RKO (cell line): ENCODE data around the gene ABHD18.
"Not testable (repeated sequence)": the region's sequence is repeated elsewhere in the genome, so short reads cannot be mapped to it uniquely, and the experiment has no call there.

Source experiments
- DNase-seq: peaks from one replicate; pipeline ENCODE4 v3.0.0-alpha.2; 2016; ENCODE audit warnings: low spot score

Gene ABHD18

DNA sequence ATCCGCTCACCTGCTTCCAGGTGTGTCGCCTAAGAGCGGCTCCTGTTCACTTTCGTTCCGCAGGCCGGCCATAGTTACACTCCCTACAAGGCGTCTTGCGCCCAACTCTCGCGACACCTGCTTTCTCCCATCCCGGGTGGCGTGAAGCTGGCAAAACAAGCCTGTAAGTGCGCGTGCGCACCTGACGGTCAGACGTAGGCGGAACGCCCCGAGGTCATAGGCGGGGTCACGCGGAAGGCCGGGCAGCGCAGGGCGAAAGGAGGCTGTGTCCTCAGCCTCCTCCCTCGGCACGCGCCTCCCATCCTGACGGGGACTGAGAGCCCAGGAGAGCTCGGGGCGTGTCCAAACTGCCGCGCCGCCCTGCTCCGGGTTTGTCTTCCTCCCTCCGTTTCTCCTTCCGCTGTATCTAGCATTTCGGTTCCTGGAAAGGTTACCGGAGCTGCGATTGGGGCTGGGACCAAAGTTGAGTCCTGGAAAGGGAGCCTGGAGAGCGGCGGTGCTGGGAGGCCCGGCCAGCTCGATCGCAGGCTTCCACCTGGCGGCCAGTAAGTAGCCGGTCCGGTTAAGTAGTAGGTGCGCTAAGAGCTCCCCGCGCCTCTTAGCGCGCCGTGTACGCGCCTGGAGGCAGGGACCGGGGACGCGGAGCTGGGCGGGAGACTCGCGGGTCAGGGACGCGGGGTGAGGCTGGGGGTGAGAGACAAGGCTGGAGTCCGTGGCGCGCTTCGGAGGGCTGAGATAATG, at the start of gene ABHD18, which contains the start of gene MFSD8:
ABHD18 (plus strand) TSS at position 345 of the 741 bp plus-strand sequence. CDS start 17,550 bp downstream, outside the sequence.
MFSD8 (minus strand) TSS at position 112 of the 741 bp plus-strand sequence; CDS start at position 72, 40 bp downstream.
- DNase-seq, result peak; percentile 99

DNA sequence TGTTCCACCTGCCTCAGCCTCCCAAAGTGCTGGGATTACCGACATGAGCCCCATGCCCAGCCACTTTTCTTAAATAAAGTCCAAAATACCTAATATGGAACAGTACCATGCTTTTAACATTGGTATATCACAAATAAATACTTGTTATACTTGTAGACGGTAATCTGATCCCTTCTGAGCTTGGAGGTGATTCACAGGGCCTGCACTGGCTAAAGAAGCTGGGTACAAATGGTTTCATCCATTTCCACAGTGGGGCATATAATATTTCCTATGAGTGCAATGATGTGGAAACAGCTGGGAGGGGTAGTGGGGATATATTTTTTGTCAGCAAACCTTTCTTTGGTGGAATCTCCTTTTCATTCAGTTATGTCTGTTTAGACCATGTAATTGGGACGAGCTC, 48.7 kb upstream of the ABHD18 start:
- DNase-seq, result no peak

DNA sequence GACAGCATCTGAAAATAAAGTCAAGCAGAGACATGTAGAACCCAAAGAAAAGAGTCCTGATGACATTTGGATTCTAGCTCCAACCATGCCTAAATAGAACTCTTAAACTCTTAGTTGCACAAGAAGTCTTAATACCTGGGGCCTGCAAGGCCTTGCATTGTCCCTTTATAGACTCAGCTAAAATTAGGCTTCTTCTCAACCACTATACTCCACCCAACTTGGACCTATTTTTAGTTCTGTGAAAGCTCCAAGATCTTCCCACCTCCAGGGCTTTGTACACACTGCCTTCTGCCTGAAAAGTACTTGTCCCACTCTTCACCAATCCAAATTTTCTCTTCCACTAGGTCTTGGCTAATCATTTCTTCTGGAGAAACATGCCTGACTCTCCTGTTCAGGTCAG, 48.1 kb upstream of the ABHD18 start:
- DNase-seq, result no peak

DNA sequence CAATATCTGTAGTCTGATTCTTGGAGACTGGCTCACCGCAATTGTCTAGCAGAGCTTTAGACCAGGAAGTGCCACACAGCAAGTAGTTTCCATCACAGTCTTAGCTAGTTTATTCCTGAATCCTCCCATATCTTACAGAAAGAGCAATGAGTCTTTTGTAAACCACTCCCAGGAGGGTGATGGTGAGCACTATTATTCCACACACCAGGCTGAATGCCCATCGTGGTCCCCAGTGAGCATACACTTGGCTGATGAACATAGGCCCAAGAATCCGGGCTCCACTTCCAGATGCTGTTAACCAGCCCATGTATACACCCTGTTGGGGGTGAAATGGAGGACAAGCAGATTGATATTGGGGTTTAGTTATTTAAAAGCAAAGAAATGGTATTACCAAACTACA, 44.7 kb upstream of the ABHD18 start:
- no peak for DNase-seq

DNA sequence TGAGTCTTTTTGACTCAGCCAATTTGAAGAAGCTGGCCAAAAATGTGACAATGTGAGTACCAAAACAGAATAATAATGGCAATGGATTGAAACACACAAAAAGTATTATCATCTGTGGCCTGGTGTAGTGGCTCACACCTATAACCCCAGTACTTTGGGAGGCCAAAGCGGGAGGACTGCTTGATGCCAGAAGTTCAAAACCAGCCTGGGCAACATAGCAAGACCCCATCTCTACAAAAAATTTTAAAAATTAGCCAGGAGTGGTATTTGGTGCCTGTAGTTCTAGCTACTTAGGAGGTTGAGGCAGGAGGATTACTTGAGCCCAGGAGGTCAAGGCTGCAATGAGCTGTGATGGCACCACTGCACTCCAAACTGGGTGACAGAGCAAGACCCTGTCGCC, 43.0 kb upstream of the ABHD18 start:
- no peak for DNase-seq

DNA sequence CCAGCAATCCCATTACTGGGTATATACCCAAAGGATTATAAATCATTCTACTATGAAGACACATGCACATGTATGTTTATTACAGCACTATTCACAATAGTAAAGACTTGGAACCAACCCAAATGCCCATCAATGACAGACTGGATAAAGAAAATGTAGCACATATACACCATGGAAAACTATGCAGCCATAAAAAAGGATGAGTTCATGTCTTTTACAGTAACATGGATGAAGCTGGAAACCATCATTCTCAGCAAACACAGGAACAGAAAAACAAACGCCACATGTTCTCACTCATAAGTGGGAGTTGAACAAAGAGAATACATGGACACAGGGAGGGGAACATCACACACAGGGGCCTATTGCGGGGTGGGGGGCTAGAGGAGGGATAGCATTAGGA, 39.5 kb upstream of the ABHD18 start:
- not testable (repeated sequence) for DNase-seq

DNA sequence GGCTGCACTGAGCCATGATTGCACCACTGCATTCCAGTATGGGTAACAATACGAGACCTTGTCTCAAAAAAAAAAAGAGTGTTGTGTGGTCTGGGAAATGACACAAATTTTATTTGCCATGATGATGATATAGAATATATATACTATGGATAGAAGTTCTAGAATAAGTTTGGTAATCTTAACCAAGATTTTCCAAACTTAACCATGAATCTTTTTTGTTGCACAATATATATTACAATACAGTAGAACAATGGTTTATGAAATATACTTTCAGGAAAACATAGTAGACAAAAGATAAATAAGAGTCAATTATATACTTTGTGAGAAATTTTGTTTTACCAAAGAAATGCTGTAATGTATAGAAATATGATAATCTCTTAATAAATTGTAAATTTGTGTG, 35.0 kb upstream of the ABHD18 start:
- DNase-seq, result no peak

DNA sequence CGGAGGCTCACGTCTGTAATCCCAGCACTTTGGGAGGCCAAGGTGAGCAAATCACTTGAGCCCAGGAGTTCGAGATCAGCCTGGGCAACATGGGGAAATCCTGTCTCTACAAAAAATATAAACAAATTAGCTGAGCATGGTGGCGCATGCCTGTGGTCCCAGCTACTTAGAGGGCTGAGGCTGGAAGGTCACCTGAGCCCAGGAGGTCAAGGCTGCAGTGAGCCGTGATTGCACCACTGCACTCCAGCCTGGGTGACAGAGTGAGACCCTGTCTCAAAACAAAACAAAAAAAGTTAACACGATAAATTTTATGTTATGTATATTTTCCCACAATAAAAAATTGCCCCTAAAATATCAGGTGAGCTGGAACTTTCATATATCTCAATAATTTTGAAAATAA, 33.4 kb upstream of the ABHD18 start:
- DNase-seq, result not testable (repeated sequence)

DNA sequence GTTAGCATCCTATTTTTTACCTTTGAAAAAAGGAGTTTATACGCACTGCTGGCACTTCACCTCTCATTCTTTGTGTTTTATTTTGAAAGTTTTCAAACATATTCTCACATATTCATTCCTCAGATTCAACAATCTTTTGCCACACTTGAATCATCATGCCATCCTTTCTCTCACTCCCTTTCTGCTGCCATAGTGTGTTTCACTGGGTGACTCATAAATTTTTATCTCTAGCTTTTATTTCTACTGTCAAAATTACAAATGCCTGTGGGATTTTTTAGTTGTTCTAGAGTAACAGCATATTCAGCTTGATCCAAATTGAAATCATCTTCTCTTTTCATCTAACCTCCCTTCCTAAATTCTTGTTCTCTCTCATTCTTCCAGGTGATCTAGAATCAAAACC, 28.2 kb upstream of the ABHD18 start:
- DNase-seq, result no peak

DNA sequence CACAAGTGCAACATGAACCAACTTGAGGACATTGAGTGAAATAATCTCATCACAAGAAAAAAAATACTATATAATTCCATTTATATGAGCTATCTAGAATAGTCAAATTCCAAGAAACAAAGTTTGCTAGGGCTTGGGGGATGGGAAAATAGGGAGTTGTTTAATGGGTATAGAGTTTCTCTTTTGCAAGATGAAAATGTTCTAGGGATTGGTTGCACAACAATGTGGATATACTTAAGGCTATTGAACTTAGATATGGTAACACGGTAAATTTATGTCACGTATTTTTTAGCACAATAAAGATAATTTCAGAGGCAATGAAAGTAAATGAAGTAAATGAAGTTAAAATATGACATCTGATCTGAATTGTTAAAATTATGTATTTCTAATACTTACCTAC, 8.1 kb upstream of the ABHD18 start:
- DNase-seq, result no peak

DNA sequence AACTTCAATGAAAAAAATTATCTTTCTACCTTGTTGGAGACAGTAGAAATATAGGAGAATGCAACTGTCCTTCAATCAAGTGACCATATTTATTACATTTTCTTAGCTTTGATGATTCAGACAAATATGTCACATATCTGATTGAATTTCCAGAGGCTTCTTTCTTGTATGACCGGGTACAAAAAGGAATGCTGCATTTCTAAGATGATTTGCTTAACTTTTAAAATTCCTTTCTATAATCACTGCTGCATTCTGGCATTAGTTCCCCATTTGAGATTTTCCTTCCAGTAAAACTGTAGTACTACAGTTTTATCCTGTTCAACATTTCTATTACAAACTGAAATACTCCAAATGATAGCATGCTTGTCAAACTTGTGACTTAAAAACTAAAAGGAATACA, 5.4 kb upstream of the ABHD18 start:
- no peak for DNase-seq

DNA sequence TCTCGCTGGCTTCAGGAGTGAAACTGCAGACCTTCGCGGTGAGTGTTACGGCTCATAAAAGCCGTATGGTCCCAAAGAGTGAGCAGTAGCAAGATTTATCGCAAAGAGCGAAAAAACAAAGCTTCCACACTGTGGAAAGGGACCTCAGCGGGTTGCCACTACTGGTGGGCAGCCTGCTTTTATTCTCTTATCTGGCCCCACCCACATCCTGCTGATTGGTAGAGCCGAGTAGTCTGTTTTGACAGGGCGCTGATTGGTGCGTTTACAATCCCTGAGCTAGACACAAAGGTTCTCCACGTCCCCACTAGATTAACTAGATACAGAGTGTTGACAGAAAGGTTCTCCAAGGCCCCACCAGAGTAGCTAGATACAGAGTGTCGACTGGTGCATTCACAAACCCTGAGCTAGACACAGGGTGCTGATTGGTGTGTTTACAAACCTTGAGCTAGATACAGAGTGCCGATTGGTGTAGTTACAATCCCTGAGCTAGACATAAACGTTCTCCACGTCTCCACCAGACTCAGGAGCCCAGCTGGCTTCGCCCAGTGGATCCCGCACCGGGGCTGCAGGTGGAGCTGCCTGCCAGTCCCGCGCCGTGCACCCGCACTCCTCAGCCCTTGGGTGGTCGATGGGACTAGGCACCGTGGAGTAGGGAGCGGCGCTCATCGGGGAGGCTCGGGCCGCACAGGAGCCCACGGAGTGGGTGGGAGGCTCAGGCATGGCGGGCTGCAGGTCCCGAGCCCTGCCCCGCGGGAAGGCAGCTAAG, 1.4 kb upstream of the ABHD18 start:
- DNase-seq, result not testable (repeated sequence)

DNA sequence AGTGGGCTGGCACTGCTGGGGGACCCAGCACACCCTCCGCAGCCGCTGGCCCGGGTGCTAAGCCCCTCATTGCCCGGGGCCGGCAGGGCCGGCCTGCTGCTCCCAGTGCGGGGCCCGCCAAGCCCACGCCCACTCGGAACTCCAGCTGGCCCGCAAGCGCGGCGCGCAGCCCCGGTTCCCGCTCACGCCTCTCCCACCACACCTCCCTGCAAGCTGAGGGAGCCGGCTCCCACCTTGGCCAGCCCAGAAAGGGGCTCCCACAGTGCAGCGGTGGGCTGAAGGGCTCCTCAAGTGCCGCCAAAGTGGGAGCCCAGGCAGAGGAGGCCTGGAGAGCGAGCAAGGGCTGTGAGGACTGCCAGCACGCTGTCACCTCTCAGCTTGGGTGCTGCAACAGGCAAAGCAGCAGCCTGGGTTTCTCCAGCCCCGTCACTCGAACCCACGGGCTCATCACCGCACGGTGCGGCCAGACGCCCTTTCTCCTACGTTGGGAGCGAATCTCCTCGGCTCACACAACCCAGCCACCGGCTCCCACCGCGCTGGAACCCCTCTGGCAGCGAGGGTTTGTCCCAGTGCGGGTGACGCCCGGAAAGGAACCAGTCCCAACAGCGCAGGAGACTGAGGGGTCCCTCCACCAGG, 662 bp upstream of the ABHD18 start:
- DNase-seq, result peak; percentile 41

DNA sequence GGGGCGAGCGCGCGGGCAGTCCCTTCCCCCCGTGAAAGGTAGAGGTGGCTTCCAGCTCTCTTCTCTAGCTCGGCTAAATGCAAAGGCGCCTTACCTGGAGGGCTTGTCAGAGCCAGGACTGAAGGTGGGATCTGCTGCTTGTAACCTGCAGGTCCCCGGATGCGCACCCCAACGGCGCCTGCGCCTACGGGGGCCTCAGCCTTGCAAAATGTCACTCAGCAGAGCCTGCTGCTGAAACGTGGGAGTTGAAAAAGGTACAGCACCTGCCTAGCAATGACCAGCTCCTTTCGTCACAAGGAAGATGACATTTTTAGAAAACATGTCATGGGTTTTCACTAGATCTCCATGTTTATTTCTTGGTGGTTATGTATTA, 583 bp downstream of the ABHD18 start:
- DNase-seq, result peak; percentile 46

DNA sequence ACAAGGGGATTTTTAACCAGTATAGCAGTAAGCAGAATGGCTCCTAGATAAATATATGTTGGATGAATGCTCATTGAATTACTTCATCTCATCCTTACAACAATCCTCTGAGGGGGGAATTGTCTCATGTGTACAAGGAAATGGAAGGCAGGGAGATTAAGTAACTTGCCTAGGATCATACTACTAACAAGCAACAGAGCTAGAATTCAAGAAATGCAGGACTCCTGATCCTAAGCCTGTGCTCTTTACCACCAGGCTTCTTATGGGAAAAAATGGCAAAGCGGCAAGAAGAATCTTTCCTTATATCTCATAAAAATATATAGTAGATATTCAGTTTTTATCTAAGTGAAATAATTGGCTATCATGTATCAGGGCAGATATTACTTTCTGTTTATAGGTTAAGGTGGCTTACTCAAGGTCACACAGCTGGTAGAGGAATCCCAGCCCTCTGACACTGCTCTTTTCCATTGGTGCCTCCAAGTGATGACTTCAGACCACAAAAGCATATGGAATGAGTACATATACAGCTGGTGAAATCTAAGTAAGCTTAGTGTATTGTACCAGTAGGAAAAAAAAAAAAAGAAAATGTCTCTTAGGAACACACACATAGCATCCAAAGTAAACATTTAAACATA, 2.1 kb downstream of the ABHD18 start:
- DNase-seq, result peak; percentile 49

DNA sequence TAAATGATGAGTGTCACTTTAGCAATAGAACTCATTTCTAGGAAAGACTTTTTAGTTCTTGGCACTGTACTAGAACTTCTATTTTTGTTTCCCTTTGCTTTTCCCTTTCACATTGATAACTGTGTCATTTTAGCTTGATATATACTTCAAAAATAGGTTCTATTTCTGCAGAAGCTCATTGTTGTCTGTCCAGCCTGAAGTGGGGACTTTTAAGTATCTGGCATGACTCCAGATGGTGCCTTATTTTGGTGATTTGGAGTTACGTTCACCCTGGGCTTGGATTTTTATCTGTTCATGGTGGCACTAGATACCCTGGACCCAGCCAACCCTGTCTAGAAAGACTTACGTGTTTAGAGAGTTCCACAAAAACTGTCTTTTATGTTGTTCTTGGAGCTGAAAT, 3.4 kb downstream of the ABHD18 start:
- DNase-seq, result no peak

DNA sequence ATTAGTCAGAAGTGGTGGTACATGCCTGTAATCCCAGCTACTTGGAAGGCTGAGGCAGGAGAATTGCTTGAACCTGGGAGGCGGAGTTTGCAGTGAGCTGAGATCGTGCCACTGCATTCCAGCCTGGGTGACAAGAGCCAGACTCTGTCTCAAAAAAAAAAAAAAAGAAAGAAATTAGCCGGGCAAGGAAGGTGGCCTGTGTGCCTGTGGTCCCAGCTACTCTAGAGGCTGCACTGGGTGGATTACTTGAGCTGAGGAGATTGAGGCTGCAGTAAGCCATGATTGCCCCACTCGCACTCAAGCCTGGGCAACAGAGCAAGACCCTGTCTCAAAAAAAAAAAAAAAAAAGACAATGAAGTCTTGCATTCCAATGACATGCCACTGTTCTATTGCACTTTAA, 5.7 kb downstream of the ABHD18 start:
- not testable (repeated sequence) for DNase-seq

DNA sequence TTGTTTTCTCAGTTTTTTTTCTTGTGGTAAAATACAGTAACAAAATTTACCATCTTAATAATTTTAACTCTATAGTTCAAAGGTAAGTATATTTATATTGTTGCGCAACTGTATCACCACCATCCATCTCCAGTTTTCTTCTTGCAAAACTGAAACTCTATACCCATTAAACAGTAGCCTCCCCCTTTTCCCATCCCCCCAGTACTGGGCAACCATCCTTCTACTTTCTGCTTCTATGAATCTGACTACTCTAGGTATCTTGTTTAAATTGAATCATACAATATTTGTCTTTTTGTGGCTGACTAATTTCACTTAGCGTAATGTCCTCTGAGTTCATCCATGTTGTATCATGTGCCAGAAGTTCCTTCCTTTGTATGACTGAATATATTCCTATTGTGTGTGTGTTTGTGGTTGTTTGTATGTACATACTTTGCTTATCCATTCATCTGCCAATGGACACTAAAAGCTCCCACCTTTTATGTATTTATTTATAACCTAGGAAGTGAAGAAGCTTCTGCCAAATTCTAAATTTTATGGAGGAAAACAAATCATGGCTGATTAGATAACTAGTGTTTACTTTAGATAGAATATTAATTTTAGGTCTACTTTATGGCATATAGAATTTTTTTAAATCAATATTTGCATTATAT, 10.0 kb downstream of the ABHD18 start:
- DNase-seq, result no peak

DNA sequence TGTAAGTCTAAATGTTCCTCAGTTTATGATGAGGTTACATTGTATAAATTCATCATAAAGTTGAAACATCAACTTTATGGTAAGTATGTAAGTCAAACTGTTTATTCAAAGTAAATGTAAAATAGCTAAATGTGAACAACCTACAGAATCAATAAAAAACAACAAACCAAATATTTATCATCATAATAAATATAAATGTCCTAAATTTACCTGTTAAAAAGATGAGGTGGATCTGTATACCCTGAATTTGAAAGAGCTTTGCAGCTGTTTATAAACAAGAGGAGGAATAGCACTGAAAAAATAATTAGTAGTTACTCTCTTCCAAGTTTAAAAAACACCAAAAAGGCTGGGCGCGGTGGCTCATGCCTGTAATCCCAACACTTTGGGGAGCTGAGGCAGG, 13.7 kb downstream of the ABHD18 start:
- DNase-seq, result no peak

DNA sequence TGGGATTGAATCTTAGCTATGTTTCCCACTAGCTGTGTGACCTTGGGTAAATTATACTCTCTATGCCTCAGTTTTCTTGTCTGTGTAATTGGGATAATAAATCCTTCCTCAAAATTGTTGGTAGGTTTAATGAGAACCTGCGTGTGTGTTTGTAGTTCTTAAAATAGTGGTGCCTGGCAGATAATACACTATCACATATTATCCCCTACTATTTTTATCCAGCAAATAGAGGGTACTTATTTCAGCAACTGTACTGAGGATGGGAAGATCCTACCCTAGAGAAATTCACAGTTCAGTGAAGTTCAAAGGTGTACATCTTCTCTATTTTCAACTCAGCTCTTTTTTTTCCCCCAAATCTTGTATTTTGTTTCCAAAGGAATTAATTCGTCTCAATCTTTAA, 17.2 kb downstream of the ABHD18 start:
- no peak for DNase-seq

DNA sequence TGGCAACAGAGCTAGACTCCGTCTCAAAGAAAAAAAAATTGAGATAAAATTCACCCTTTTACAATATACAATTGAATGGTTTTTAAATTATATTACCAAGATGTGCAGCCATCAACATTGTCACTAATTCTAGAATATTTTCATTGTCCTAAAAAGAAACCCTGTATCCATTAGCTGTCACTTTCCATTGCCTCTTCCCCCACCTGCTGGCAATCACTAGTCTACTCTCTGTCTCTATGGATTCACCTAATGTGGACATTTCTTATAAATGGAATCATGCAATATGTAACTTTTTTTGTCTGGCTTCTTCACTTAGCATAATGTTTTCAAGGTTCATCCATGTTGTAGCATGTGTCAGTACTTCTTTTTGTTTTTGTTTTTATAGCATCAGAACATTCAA, 20.8 kb downstream of the ABHD18 start:
- no peak for DNase-seq

DNA sequence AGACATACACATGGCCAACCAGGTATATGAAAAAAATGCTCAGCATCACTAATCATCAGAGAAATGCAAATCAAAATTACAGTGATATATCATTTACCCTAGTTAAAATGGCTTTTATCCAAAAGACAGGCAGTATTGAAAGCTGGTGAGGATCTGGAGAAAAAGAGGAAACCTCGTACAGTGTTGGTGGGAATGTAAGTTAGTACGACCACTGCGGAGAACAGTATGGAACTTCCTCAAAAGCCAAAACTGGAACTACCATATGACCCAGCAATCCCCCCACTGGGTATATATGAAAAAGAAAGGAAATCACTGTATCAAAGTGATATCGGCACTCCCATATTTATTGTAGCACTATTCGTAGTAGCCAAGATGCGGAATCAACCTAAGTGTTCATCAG, 23.4 kb downstream of the ABHD18 start:
- DNase-seq, result no peak
